Activated naive CD4-positive, alpha-beta T cell treated with anti-CD3 and anti-CD28 coated beads, Interleukin-2, amount 10 ng/mL, durations not matched to agents 7 days and 5 days (primary cell): ENCODE results near the gene PIKFYVE.
"Not testable (repeated sequence)": the region's sequence is repeated elsewhere in the genome, so short reads cannot be mapped to it uniquely, and the experiment has no call there.

Source experiments
- CTCF ChIA-PET: fragments of 350-600 bp; sonication (Branson Sonifier 250); formaldehyde crosslinking; loops from one replicate; lab custom pipeline; 2021; ENCODE audit warnings: antibody characterized with exemption; lab: Charles Lee
- DNase-seq: peaks from one replicate; pipeline ENCODE4 v3.0.0-alpha.2; 2020
- H3K27ac Mint-ChIP-seq: one replicate; pipeline ENCODE4 v1.8.0; 2021; ENCODE audit warnings: mild to moderate bottlenecking, moderate library complexity, mixed read lengths
- H3K27me3 Mint-ChIP-seq: one replicate; pipeline ENCODE4 v1.8.0; 2021; ENCODE audit warnings: mild to moderate bottlenecking, mixed read lengths
- H3K36me3 Mint-ChIP-seq: one replicate; pipeline ENCODE4 v1.8.0; 2021; ENCODE audit warnings: mixed read lengths
- H3K4me1 Mint-ChIP-seq: one replicate; pipeline ENCODE4 v1.8.0; 2021; ENCODE audit warnings: mixed read lengths
- H3K4me3 Mint-ChIP-seq: one replicate; pipeline ENCODE4 v1.8.0; 2021; ENCODE audit warnings: mild to moderate bottlenecking, moderate library complexity, mixed read lengths
- H3K9me3 Mint-ChIP-seq: one replicate; pipeline ENCODE4 v1.8.0; 2021; ENCODE audit warnings: mixed read lengths

The PIKFYVE gene

GRCh38 chr2:208371634-208371935 lies 105.5 kb downstream of the PIKFYVE start:
- Mint-ChIP-seq H3K9me3 (no peaks in the 10 kb centered on the region), H3K4me1 (no peaks in the 10 kb centered on the region), H3K27me3 (peaks cover 4% of the 10 kb centered on the region), H3K36me3 (no peaks in the 10 kb centered on the region), H3K4me3 (no peak overlapping the region), H3K27ac (no peak overlapping the region)
- DNase-seq = no peak
- CTCF ChIA-PET = interaction anchor here (0.9 kb wide), 1 partner anchor 9 kb away, joined by 3 read pairs; no protein-coding TSS in a partner anchor

GRCh38 chr2:208373460-208374089 lies 107.5 kb downstream of the PIKFYVE start:
- no peaks in the 10 kb centered on the region for H3K9me3 Mint-ChIP-seq
- no peaks in the 10 kb centered on the region for H3K36me3 Mint-ChIP-seq
- peak; percentile 45 for DNase-seq
- no peaks in the 10 kb centered on the region for H3K4me1 Mint-ChIP-seq
- CTCF ChIA-PET = interaction anchor here (0.8 to 1.6 kb wide), 2 partner anchors 13 to 198 kb away, joined by 3 read pairs; no protein-coding TSS in a partner anchor
- no peak overlapping the region for H3K27ac Mint-ChIP-seq
- H3K27me3 Mint-ChIP-seq = peaks cover 4% of the 10 kb centered on the region
- H3K4me3 Mint-ChIP-seq = no peak overlapping the region

- DNase-seq = no peak
- Mint-ChIP-seq H3K36me3 (no peaks in the 10 kb centered on the region), H3K27me3 (peaks cover 8% of the 10 kb centered on the region), H3K9me3 (no peaks in the 10 kb centered on the region), H3K27ac (no peak overlapping the region), H3K4me1 (no peaks in the 10 kb centered on the region), H3K4me3 (no peak overlapping the region)
- CTCF ChIA-PET = interaction anchor here (0.7 kb wide), 1 partner anchor 21 kb away, joined by 3 read pairs; no protein-coding TSS in a partner anchor
Measured at GRCh38 chr2:208375491-208376068, 109.5 kb downstream of the PIKFYVE start.

GRCh38 chr2:208377344-208377860 lies 111.3 kb downstream of the PIKFYVE start:
- H3K36me3 Mint-ChIP-seq, H3K27ac Mint-ChIP-seq, CTCF ChIA-PET, DNase-seq, H3K4me1 Mint-ChIP-seq, H3K9me3 Mint-ChIP-seq, H3K4me3 Mint-ChIP-seq, H3K27me3 Mint-ChIP-seq: not testable (repeated sequence)

GRCh38 chr2:208379192-208379591 lies 113.1 kb downstream of the PIKFYVE start:
- Mint-ChIP-seq H3K36me3 (no peaks in the 10 kb centered on the region), H3K27ac (no peak overlapping the region), H3K9me3 (no peaks in the 10 kb centered on the region), H3K4me3 (no peak overlapping the region), H3K27me3 (peaks cover 14% of the 10 kb centered on the region), H3K4me1 (no peaks in the 10 kb centered on the region)
- CTCF ChIA-PET = no interaction called here
- DNase-seq = no peak

GRCh38 chr2:208384637-208385036 lies 118.6 kb downstream of the PIKFYVE start:
- Mint-ChIP-seq H3K4me3 (no peak overlapping the region), H3K36me3 (no peaks in the 10 kb centered on the region), H3K9me3 (no peaks in the 10 kb centered on the region), H3K4me1 (no peaks in the 10 kb centered on the region), H3K27me3 (peaks cover 8% of the 10 kb centered on the region), H3K27ac (no peak overlapping the region)
- no peak for DNase-seq
- CTCF ChIA-PET = no interaction called here

- no peaks in the 10 kb centered on the region for H3K9me3 Mint-ChIP-seq
- CTCF ChIA-PET = interaction anchor here (0.8 kb wide), 1 partner anchor 13 kb away, joined by 3 read pairs; no protein-coding TSS in a partner anchor
- H3K27ac Mint-ChIP-seq = no peak overlapping the region
- no peaks in the 10 kb centered on the region for H3K36me3 Mint-ChIP-seq
- H3K27me3 Mint-ChIP-seq = peaks cover 7% of the 10 kb centered on the region
- H3K4me1 Mint-ChIP-seq = no peaks in the 10 kb centered on the region
- no peak overlapping the region for H3K4me3 Mint-ChIP-seq
- no peak for DNase-seq
Measured at GRCh38 chr2:208386541-208386940, 120.5 kb downstream of the PIKFYVE start.

GRCh38 chr2:208389940-208390339 lies 123.9 kb downstream of the PIKFYVE start:
- no peak overlapping the region for H3K4me3 Mint-ChIP-seq
- H3K27ac Mint-ChIP-seq = no peak overlapping the region
- no peak for DNase-seq
- peaks cover 14% of the 10 kb centered on the region for H3K9me3 Mint-ChIP-seq
- H3K36me3 Mint-ChIP-seq = no peaks in the 10 kb centered on the region
- H3K27me3 Mint-ChIP-seq = no peaks in the 10 kb centered on the region
- CTCF ChIA-PET = no interaction called here
- no peaks in the 10 kb centered on the region for H3K4me1 Mint-ChIP-seq

GRCh38 chr2:208392300-208392699 lies 126.2 kb downstream of the PIKFYVE start:
- Mint-ChIP-seq H3K36me3 (no peaks in the 10 kb centered on the region), H3K27me3 (no peaks in the 10 kb centered on the region), H3K27ac (no peak overlapping the region), H3K4me3 (no peak overlapping the region), H3K4me1 (no peaks in the 10 kb centered on the region), H3K9me3 (peaks cover 18% of the 10 kb centered on the region)
- CTCF ChIA-PET = interaction anchor here (1.0 kb wide), 1 partner anchor 15 kb away, joined by 3 read pairs; no protein-coding TSS in a partner anchor
- no peak for DNase-seq

- H3K4me1 Mint-ChIP-seq, CTCF ChIA-PET, DNase-seq, H3K4me3 Mint-ChIP-seq, H3K27ac Mint-ChIP-seq, H3K36me3 Mint-ChIP-seq, H3K27me3 Mint-ChIP-seq: not testable (repeated sequence)
- peaks cover 18% of the 10 kb centered on the region for H3K9me3 Mint-ChIP-seq
Measured at GRCh38 chr2:208396796-208397195, 130.7 kb downstream of the PIKFYVE start.

GRCh38 chr2:208399201-208399600 lies 133.1 kb downstream of the PIKFYVE start:
- CTCF ChIA-PET = no interaction called here
- peaks cover 13% of the 10 kb centered on the region for H3K27me3 Mint-ChIP-seq

GRCh38 chr2:208406474-208407451 lies 140.7 kb downstream of the PIKFYVE start, which contains the start of gene PTH2R:
PTH2R (plus strand) TSS chr2:208406792; CDS start chr2:208407044, 252 bp downstream.
- H3K27ac Mint-ChIP-seq = no peak within 1 kb of the TSS
- no peaks in the 10 kb centered on the region for H3K9me3 Mint-ChIP-seq
- no peak for DNase-seq
- H3K4me1 Mint-ChIP-seq = peaks cover 7% of the 10 kb centered on the region
- no peaks in the 10 kb centered on the region for H3K36me3 Mint-ChIP-seq
- CTCF ChIA-PET = interaction anchor here (0.8 to 1.3 kb wide), 2 partner anchors 14 to 15 kb away, joined by 3 read pairs; no protein-coding TSS in a partner anchor
- no peak within 1 kb of the TSS for H3K4me3 Mint-ChIP-seq
- peaks cover 43% of the 10 kb centered on the region for H3K27me3 Mint-ChIP-seq

More at GRCh38 chr2:208399201-208399600, 133.1 kb downstream of the PIKFYVE start:
- H3K27ac Mint-ChIP-seq = no peak overlapping the region
- H3K4me3 Mint-ChIP-seq = no peak overlapping the region
- DNase-seq = no peak
- no peaks in the 10 kb centered on the region for H3K36me3 Mint-ChIP-seq
- no peaks in the 10 kb centered on the region for H3K4me1 Mint-ChIP-seq
- peaks cover 8% of the 10 kb centered on the region for H3K9me3 Mint-ChIP-seq

- Mint-ChIP-seq H3K4me3 (no peak overlapping the region), H3K27me3 (peaks cover 43% of the 10 kb centered on the region), H3K9me3 (no peaks in the 10 kb centered on the region), H3K27ac (no peak overlapping the region), H3K36me3 (no peaks in the 10 kb centered on the region), H3K4me1 (peaks cover 7% of the 10 kb centered on the region)
- CTCF ChIA-PET = interaction anchor here (0.8 to 1.3 kb wide), 2 partner anchors 14 to 15 kb away, joined by 3 read pairs; no protein-coding TSS in a partner anchor
- DNase-seq = no peak
Measured at GRCh38 chr2:208407667-208408066, 141.6 kb downstream of the PIKFYVE start.
